ENCODE data around the gene MMP17.

DNA sequence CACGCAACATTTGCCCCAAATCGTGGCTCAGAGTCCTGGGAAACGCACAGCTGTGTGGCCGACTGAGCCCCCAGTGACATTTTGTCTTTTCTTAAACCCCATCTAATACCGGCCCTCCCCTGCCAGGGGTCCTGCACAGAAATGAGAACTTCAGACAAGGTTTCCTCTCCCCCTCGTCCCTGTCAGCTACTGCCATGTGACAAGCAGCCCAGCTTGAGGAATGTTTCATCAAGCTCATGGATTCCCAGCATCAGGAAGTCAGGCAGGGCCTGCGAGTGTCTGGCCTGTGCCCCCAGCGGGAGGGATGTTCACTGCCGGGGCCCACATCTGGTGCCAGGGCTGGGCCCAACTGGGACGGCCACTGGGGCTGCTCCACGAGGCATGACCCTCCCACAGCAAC is 15.9 kb downstream of the MMP17 start:
- TF ChIP-seq, protein P1, sequence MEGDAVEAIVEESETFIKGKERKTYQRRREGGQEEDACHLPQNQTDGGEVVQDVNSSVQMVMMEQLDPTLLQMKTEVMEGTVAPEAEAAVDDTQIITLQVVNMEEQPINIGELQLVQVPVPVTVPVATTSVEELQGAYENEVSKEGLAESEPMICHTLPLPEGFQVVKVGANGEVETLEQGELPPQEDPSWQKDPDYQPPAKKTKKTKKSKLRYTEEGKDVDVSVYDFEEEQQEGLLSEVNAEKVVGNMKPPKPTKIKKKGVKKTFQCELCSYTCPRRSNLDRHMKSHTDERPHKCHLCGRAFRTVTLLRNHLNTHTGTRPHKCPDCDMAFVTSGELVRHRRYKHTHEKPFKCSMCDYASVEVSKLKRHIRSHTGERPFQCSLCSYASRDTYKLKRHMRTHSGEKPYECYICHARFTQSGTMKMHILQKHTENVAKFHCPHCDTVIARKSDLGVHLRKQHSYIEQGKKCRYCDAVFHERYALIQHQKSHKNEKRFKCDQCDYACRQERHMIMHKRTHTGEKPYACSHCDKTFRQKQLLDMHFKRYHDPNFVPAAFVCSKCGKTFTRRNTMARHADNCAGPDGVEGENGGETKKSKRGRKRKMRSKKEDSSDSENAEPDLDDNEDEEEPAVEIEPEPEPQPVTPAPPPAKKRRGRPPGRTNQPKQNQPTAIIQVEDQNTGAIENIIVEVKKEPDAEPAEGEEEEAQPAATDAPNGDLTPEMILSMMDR (IDR thresholded peaks at IDR 0.05; ENCODE audit: low read depth, low read length, poor library complexity, severe bottlenecking) = no peak
- TF ChIP-seq EZH2phosphoT487 (IDR thresholded peaks at IDR 0.05; ENCODE audit: borderline replicate concordance, low read length) = no peak
